DND-41 (cell line): ENCODE data around the gene COA5.

ENCODE experiments used
- EZH2 ChIP-seq: IDR thresholded peaks from 3 replicates; pipeline ENCODE4 v1.6.1; 2012; ENCODE audit warnings: borderline replicate concordance, low read depth, mild to moderate bottlenecking, moderate library complexity, low read length, inconsistent platforms; ENCODE audit not compliant: severe bottlenecking
- TF ChIP-seq, protein P1 (sequence below): IDR thresholded peaks from 2 replicates; pipeline ENCODE4 v1.5.1; 2012; ENCODE audit warnings: borderline replicate concordance, low read length, moderate library complexity, mild to moderate bottlenecking; ENCODE audit not compliant: poor library complexity, severe bottlenecking; ENCODE audit errors: extremely low read depth

DNA sequence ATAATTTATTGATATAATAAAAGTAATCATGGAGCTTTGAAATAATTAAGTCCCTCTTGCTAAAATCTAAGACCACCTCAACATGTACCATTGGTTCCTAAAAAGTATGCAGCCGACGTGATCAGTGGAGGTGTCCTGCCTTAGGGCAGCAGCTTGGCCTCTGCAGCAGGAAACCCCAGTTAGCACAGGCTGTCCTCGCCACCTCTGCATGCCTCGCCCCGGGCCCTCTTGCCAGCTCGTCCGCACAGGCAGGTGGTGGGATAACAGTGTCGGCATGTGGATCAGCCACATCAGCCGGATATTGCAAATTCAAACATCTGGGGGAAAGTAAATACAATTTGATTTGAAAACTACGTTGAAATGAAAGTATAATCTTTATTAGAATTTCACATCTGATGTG is 22.9 kb downstream of the COA5 start:
- TF ChIP-seq, protein P1, sequence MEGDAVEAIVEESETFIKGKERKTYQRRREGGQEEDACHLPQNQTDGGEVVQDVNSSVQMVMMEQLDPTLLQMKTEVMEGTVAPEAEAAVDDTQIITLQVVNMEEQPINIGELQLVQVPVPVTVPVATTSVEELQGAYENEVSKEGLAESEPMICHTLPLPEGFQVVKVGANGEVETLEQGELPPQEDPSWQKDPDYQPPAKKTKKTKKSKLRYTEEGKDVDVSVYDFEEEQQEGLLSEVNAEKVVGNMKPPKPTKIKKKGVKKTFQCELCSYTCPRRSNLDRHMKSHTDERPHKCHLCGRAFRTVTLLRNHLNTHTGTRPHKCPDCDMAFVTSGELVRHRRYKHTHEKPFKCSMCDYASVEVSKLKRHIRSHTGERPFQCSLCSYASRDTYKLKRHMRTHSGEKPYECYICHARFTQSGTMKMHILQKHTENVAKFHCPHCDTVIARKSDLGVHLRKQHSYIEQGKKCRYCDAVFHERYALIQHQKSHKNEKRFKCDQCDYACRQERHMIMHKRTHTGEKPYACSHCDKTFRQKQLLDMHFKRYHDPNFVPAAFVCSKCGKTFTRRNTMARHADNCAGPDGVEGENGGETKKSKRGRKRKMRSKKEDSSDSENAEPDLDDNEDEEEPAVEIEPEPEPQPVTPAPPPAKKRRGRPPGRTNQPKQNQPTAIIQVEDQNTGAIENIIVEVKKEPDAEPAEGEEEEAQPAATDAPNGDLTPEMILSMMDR = no peak
- TF ChIP-seq EZH2 = no peak
